HG03432 (cell line): Measurements from ENCODE around the gene GRN.
"Not testable (repeated sequence)": the region's sequence is repeated elsewhere in the genome, so short reads cannot be mapped to it uniquely, and the experiment has no call there.

ENCODE experiments used
- ATAC-seq: cut with Tn5 transposase; IDR thresholded peaks from one replicate; pipeline ENCODE4 v1.9.1; 2021; ENCODE audit warnings: mild to moderate bottlenecking, moderate library complexity; ENCODE audit not compliant: unreplicated experiment

Gene GRN

DNA sequence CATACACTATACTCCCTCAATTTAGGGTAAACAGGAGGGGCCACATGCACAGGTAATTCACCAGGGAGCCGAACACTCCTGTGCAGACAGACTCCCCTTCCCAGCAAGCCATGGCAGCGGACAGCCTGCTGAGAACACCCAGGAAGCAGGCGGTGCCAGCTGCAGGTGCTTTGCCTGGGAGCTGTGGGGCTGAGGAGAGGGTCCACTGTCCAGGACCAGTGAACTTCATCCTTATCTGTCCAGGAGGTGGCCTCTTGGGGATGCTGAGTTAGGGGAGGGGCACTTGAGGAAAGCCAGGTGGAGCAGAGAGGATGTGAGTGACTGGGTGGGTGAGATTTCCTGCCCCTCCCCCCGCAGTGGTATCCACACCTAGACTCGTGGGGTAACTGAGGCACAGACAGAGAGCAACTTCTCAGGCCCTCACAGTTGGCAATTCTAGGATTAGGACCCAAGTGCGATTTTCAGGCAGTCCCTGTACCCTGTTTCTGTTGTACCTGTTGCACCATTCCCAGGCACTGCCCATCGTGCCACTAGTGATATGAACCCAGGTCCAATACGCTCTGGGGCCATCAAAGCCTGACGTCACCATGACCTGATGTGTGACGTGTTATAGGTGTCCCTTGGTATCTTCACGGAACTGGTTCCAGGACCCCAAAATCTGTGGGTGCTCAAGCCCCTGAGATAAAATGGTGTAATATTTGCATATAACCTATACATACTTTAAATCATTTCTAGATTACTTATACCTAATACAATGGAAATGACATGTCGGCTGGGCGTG, 1.2 kb downstream of the GRN start:
- no peak for ATAC-seq

DNA sequence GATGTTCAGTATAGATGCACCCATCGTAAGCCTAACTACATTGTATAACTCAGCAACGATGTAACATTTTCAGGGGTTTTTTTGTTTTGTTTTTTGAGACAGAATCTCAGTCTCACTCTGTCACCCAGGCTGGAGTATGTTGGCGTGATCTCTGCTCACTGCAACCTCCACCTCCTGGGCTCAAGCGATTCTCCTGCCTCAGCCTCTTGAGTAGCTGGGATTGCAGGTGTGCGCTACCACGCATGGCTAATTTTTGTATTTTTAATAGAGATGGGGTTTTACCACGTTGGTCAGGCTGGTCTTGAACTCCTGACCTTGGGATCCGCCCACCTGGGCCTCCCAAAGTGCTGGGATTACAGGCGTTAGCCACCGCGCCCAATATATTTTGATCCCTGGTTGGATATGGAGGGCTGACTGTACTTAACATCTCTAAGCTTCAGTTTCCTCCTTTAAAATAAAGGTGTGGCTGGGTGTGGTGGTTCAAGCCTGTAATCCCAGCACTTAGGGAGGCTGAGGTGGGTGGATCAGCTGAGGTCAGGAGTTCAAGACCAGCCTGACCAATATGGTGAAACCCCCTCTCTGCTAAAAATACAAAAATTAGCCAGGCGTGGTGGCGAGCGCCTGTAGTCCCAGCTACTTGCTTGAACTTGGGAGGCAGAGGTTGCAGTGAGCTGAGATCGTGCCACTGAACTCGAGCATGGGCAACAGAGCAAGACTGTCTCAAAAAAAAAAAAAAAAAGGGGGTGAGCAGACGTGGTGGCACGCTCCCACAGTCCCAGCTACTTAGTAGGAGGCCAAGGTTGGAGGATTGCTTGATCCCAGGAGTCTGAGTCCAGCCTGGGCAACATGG, 2.3 kb downstream of the GRN start:
- not testable (repeated sequence) for ATAC-seq

DNA sequence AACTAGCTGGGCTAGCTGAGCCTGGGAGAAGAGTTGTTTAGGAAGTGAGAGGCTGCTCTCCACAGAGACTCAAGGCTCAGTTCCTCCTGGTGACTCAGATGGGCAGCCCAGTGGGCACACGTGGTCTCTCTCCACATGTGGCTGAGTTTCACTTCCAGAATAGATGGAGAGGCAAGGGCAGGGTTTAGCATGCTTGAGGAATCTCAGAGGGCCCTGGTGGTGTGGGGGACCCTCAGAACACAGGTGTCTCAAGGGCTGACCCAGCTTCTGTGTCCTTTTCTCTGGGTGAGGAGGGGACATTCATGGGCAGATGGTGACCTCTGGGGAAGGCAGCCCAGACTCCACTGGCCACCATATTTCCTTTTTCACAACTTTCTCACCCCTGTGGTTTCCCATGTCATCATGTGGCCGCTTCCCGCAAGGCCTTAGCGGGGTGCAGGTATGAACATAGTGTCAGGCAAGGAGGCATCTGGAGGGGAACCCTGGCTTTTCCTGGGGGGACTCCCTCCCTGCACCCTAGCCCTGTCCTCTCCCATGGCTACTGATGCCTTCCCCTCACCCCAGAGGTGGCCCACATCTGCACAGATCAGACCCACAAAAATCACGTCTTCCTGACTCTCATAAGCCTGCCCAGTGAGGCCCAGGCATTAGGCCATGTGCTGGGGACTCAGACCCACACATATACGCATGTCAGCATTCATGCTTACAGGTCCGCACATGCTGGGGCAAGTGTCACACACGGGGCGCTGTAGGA, 3.3 kb downstream of the GRN start:
- ATAC-seq = peak; percentile 47

DNA sequence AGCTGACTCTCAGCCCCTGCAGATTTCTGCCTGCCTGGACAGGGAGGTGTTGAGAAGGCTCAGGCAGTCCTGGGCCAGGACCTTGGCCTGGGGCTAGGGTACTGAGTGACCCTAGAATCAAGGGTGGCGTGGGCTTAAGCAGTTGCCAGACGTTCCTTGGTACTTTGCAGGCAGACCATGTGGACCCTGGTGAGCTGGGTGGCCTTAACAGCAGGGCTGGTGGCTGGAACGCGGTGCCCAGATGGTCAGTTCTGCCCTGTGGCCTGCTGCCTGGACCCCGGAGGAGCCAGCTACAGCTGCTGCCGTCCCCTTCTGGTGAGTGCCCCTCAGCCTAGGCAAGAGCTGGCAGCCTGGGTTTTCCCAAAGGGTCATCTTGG, 3.9 kb downstream of the GRN start:
- no peak for ATAC-seq

DNA sequence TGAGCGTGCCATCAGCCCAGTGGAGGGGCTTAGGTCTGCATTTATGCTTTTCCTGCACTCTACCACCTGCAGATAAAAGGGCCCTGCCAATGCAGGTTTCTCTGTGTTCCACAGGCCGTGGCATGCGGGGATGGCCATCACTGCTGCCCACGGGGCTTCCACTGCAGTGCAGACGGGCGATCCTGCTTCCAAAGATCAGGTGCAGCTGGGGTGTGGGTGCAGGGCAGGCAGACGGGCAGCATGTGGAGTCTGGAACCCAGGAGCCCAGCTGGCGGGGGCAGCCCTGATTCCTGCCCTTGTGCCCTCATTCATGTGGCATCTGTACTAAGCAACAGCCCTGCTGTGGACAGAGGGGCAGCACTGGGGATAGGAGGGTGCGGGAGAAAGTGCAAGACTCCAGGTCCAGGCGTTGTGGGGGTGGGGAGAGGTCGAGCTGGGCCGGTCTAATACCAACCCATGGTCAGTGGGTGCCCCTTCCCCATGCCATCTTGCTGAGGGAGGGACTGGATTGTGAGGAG, 4.5 kb downstream of the GRN start:
- ATAC-seq = no peak

DNA sequence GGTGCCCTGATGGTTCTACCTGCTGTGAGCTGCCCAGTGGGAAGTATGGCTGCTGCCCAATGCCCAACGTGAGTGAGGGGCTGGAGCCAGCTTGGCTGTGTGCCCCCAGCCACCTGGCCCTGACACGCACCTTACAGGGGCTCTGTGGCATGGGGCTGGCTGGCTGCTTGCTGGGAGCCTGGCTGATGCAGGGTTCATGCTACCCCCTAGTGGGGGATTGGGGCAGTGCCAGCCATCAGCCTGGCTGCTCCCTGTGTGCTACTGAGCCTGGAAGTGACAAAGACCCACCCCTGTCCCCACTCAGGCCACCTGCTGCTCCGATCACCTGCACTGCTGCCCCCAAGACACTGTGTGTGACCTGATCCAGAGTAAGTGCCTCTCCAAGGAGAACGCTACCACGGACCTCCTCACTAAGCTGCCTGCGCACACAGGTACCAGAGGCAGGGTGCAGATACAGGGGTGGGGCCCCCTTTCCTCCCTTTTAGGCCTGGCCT, 5.7 kb downstream of the GRN start:
- ATAC-seq = no peak

DNA sequence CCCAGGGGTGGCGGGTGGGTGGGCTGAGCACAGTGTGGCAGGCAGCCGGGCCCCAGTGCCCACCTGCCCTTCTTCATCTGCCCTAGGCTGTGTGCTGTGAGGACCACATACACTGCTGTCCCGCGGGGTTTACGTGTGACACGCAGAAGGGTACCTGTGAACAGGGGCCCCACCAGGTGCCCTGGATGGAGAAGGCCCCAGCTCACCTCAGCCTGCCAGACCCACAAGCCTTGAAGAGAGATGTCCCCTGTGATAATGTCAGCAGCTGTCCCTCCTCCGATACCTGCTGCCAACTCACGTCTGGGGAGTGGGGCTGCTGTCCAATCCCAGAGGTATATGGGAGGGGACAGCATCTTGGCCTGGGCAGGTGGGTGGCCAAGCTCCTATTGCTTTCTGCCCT, 6.4 kb downstream of the GRN start:
- no peak for ATAC-seq

DNA sequence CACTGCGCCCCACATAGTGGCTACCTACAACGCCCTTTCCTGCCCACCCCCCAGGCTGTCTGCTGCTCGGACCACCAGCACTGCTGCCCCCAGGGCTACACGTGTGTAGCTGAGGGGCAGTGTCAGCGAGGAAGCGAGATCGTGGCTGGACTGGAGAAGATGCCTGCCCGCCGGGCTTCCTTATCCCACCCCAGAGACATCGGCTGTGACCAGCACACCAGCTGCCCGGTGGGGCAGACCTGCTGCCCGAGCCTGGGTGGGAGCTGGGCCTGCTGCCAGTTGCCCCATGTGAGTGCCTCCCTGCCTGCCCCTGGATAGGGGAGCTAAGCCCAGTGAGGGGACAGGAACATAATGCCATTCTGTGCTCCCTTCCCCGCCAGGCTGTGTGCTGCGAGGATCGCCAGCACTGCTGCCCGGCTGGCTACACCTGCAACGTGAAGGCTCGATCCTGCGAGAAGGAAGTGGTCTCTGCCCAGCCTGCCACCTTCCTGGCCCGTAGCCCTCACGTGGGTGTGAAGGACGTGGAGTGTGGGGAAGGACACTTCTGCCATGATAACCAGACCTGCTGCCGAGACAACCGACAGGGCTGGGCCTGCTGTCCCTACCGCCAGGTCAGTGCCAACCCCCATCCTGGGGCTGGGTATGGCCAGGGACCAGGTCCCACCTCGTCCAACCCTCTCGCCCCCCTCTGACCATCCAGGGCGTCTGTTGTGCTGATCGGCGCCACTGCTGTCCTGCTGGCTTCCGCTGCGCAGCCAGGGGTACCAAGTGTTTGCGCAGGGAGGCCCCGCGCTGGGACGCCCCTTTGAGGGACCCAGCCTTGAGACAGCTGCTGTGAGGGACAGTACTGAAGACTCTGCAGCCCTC, 7.1 kb downstream of the GRN start:
- ATAC-seq = no peak

DNA sequence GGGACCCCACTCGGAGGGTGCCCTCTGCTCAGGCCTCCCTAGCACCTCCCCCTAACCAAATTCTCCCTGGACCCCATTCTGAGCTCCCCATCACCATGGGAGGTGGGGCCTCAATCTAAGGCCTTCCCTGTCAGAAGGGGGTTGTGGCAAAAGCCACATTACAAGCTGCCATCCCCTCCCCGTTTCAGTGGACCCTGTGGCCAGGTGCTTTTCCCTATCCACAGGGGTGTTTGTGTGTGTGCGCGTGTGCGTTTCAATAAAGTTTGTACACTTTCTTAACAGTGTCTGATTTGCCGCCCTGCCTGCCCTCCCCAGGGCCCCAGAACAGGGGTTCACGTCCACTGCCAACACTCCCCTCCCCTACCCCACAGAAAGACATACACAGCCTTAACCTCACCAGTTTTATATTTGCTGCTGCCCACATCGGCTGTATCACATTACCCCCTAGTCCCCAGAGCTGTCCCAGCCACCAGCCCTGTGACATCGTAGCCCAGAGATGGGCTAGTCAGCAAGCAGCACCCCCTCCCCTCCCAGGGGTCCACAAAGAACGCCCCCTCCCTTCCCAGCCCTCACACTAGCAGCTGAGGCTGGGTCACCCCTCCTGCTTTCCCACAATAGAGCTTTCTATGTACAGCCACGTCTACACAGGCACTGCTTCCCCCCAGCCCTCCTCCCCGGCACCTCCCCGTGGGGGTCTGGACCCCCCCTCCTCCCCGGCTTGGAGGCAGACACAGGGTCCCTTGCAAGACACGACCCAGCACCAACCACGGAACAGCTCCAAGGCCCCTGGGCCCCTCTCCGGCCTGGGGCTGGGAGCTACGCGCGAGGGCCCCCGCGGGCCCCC, 7.9 kb downstream of the GRN start:
- ATAC-seq = no peak

DNA sequence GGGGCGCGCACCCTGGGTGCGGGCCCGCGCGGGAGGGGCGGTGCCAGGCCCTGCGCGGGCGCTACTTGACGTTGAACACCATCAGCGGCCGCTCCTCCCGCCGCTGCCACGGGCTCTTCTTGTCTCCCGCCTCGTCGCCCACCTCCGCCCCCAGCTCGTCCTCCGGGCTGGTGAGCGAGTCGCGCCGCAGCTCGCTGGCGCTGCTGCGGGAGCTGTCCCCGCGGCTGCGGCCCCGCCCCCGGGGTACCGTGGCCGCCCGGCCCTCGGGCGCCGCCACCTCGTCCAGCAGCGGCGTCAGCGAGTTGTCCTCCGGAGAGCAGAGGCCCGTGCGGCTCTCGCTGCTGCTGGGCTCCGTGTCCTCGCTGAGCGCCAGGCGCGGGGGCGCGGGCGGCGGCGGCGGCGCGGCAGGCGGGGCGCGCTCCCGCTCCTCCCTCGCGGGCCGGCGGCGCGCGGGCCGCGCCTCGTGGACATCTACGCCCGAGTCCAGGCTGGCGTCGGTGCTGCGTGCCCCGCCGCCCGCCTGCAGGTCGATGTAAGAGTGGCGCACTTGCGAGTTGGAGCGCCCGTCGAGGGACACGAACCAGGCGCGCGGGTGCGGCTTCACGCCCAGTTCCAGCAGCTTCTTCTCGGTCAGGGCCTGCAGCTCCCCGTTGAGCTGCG, 8.7 kb downstream of the GRN start:
- no peak for ATAC-seq

DNA sequence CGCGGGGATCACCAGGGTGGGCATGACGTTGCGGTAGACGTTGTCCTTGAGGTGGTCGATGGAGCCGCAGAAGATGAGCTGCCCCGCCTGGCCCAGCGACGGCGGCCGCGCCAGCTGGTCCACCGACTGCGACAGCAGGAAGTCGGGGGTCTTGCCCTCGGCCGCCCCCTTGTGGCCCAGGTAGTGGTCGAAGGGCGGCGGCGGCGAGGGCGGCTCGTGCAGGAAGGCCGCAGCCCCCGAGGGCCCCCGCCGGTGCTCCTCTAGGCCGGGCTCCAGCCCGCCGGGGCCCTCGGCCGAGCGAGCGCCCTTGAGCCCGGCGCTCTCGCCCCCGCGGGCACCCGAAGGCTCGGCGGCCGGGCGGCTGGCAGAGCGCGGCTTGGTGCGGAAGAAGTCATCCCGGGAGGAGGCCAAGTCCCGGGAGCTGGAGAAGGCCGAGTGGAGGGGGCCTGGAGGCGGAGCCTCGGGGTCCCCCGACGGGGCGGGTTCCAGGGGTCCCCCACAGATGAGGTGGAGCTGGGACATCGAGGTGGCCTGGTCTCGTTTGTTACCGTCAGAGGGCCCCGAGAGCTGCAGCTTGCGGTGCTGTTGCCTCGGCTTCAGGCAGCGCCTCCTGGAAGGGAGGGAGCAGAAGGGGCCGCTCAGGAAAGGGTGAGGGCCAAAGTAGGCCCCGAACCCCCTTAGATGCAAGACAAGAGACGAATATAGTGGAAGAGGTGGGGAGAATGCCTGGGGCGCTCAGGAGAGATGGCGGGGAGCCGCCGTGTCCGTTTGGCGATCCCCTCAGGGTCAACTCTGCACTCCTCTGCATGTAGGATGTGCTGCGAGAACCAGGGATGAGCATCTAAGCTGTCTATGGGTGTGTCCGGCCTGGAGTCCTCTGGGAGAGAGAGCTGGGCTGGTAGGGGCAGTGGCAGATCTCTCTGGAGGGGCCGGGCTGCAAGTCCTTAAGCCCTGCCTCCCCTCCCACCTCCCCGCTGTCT, 9.8 kb downstream of the GRN start:
- ATAC-seq = no peak

DNA sequence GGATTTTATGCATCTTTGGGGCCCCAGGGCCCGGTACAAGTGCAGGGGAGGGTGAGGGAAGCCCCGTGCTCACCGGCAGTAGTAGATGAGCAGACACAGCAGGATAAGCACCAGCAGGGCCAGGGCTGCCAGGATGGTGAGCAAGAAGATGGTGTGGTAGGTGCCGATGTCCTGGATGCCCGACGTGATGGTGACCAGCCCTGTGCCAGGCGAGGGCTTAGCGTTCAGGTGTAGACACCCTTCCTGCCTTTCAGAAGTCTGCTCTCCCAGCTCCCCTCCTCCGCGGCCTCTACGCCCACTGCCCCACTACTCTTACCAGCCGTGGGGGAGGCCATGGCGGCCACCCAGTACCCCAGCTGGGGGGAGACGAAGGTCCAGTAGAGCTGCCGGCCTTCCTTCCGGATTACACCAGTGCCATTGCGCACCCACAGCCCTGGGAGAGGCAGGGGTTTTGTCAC, 10.6 kb downstream of the GRN start:
- ATAC-seq = no peak

DNA sequence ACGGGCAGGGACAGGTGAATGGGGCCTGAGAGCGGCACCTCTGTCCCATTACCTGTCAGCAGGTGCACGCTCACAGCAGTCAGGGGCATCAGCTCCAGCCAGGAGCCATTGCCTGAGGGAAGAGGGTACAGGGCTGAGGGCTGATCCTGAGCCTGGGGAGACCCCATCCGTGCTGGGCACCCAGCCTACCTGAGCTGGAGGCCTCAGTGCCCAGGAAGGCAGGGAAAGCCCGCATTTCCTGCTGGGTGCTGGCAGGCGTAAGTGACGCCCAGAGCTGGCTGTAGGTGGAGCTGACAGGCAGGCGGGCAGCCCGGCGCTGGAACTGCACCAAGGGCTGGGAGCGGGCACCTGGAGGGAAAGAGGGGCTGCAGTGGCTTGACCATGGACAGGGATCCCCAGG, 11.1 kb downstream of the GRN start:
- no peak for ATAC-seq

DNA sequence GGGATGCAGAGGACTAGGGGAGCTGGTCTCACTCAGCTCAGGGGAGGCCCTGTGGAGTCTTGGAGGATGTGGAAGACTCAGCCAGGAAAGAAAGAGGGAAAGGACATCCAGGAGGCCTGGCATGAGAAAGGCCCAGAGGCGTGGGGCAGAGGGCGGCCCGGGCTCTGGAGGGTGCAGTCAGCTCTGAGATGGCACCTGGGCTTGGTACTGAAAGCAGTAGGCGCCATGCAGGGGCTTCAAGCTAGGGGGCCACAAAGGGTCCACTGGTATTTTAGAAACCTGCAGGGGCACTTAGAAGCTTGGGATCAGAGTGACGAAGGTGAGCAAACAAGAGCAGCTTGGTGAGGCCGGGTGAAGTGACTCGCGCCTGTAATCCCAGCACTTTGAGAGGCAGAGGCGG, 13.0 kb downstream of the GRN start:
- ATAC-seq = no peak

DNA sequence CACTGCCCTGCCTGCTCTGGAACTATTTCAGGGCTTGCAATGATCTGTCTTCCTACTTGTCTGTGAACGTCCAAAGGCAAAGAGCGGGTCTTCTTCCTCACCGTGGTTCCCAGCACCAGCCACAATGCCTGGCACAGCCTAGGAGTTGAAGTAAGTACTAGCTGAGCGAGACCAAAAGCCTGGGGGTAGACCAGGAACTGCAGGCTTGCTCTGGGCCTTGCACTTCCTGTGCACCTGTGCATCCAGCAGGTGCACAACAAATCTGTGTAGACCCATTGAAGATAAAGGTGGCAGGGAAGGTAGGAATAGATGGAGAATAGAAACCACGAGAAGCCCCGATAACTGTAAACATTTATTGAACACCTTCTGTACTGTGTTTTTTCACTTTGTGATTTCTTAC, 13.9 kb downstream of the GRN start:
- ATAC-seq = no peak

DNA sequence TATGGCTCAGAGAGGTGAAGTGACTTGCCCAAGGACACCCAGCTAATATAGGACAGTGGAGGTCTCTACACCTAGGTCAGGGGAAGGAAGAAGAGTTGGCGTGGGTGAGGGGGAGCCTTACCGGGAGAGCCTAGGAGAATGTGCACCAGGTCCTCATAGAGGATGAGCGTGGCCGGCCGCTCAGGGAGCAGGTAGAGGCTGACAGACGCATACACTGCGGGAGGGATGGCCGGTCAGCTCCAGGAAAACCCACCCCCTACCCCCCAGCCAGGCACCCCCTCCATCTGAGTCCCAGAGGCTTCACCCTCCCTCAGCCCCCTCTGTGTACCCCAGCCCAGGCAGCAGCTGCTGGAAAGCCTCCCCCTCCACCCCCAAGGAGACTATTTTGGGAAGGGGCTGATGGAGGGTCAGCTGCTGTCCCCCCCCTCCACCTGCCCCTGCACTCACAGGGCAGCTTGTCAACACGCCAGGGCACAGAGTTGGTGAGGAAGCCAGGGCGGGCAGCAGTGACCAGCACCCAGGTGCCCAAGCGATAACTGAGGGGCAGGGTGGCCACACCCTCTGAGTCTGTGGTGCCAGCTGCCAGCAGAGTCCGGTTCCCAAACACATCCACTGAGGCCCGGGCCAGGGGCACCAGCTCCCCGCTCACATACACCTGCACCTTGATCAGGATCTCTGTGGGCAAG, 14.5 kb downstream of the GRN start:
- no peak for ATAC-seq

DNA sequence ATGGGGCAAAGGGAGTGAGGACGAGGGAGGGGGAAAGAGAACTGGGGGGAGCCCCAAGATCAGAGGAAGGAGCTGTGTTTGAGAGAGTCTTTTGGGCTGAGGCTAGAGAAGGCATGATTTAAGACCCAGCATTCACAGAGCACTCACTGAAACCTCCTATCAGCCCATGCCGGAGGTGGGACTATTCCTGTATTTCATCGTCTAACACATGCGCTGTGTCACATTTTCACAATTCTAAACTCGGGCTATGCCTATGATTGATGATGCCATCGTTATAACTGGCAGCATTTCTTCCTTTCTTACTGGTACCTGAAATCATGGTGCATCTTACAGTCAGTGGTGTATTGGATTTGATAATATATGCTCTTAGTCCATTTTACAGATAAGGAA, 15.0 kb downstream of the GRN start:
- ATAC-seq = no peak
